GM08714 (cell line): Measurements from ENCODE around the gene MYCBPAP.

Experiments
- H3K4me3 ChIP-seq: fragments of 200-500 bp; sonication (Bioruptor generic); 2 replicates; pipeline ENCODE4 v1.5.1; 2014; ENCODE audit warnings: mild to moderate bottlenecking, low read length, inconsistent platforms
- ZNF274 ChIP-seq: IDR thresholded peaks from 2 replicates; pipeline ENCODE4 v1.6.1; 2012; ENCODE audit warnings: mild to moderate bottlenecking, low read depth, low read length

MYCBPAP gene

DNA sequence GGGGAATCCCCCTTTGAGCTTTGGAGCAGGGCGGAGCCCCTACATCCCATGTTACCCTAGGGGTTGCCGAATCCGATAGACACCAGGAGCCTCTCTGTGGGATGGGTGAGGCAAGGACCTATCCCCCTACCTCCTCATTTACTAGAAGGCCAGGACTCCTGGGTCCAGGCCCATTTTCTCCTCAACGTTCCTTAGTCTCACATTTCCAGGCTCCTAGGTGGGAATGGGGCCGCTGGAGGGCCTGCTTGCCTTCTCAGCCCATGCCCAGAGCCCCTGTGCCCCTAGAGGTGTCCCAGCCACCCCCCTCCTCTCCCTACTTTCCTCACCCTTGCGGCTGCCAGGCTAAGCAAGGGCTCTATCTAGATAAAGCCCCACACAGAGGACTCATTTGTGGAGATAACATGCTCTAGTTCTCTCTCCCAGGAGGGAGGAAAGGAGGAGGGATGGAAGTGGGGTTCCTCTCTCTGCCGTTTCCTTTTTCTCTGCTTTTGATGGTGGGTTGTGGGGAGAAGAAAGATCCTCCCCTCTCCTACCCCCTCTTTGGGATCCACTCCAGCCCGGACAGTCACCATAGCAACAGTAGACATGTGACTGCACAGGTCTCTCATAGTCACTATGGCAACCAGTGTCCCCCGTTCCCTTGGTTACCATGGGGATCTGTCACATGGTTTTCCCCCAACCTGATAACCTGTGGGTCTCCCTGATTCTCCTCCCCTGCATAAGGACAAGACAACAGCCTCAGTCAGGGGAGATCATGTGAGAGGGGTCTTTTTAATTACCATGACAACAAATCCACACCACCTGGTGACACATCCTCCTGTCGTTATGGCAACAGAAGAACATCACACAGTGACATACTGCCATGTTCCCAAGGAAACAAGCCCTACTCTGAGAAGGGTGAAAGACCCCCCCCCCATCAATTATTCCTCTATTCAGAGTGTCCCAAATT, 57.4 kb downstream of the MYCBPAP start:
- no peak overlapping the region for H3K4me3 ChIP-seq
- no peak for TF ChIP-seq ZNF274

DNA sequence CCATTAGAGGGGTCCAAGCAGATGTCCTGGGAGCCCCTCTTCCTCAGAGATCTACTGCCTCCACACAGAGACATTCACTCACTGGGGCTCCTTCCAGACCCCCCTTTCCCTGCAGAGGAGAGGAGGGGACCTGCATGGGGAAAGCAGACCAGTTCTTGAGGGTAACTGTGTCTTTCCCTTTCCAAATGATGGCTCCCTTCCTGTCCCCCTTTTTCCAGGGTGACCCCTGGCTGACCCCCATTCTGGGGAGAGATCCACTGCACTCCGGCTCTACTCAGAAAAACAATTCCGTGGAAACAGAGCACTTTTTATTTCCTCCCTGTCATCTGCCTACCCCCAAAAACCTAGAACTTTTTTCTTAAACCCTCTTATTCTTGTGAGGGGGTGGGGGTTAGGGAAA, 58.6 kb downstream of the MYCBPAP start:
- TF ChIP-seq ZNF274, result no peak
- H3K4me3 ChIP-seq, result no peak overlapping the region

GRCh38 chr17:50568659-50569058, 60.4 kb downstream of the MYCBPAP start:
- TF ChIP-seq ZNF274, result no peak
- H3K4me3 ChIP-seq, result no peak overlapping the region

- no peak overlapping the region for H3K4me3 ChIP-seq
- no peak for TF ChIP-seq ZNF274
Measured at GRCh38 chr17:50569592-50569991, 61.4 kb downstream of the MYCBPAP start.

GRCh38 chr17:50570032-50570431, 61.8 kb downstream of the MYCBPAP start:
- no peak for TF ChIP-seq ZNF274

DNA sequence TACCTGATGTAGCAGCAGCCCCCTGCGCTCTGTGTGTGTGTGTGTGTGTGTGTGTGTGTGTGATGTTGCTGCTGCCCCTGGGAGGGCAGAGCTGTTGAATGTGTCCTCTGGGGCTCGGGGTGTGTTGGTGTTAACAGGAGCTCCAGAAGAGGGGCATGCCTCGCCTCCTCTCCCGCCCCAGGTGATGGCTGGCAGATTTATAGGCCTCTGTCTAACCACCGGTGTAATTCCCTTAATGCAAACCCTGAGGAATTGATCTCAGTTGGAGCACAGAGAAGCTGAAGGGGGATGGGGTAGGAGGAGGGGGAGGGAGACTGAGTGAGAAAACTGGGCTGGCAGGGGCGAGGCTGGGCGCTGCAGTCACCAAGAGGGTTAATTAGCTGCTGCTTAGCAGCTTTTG, 62.3 kb downstream of the MYCBPAP start:
- TF ChIP-seq ZNF274, result no peak
- no peak overlapping the region for H3K4me3 ChIP-seq

More at GRCh38 chr17:50570032-50570431, 61.8 kb downstream of the MYCBPAP start:
- H3K4me3 ChIP-seq, result no peak overlapping the region

GRCh38 chr17:50571681-50572080, 63.4 kb downstream of the MYCBPAP start:
- H3K4me3 ChIP-seq, result no peak overlapping the region
- no peak for TF ChIP-seq ZNF274

DNA sequence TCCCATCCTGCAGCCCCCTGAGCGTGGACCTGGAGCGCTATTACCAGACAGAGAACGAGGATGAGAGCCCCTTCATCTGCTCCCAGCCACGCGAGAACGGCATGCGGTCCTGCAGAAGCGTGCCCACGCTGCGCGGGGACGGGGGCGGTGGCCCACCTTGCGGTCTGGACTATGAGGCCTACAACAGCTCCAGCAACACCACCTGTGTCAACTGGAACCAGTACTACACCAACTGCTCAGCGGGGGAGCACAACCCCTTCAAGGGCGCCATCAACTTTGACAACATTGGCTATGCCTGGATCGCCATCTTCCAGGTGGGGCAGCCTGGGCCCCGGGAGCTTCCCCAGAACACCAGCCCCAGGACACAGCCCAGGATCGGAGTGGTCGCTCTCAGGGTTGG, 64.3 kb downstream of the MYCBPAP start:
- no peak for TF ChIP-seq ZNF274
- H3K4me3 ChIP-seq, result no peak overlapping the region

GRCh38 chr17:50573866-50574611, 65.8 kb downstream of the MYCBPAP start:
- no peak for TF ChIP-seq ZNF274
- H3K4me3 ChIP-seq, result no peak overlapping the region

DNA sequence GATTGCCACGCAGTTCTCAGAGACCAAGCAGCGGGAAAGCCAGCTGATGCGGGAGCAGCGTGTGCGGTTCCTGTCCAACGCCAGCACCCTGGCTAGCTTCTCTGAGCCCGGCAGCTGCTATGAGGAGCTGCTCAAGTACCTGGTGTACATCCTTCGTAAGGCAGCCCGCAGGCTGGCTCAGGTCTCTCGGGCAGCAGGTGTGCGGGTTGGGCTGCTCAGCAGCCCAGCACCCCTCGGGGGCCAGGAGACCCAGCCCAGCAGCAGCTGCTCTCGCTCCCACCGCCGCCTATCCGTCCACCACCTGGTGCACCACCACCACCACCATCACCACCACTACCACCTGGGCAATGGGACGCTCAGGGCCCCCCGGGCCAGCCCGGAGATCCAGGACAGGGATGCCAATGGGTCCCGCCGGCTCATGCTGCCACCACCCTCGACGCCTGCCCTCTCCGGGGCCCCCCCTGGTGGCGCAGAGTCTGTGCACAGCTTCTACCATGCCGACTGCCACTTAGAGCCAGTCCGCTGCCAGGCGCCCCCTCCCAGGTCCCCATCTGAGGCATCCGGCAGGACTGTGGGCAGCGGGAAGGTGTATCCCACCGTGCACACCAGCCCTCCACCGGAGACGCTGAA, 67.5 kb downstream of the MYCBPAP start:
- TF ChIP-seq ZNF274, result no peak
- no peak overlapping the region for H3K4me3 ChIP-seq

- TF ChIP-seq ZNF274, result no peak
- no peak overlapping the region for H3K4me3 ChIP-seq
Measured at GRCh38 chr17:50576864-50577263, 68.6 kb downstream of the MYCBPAP start.

DNA sequence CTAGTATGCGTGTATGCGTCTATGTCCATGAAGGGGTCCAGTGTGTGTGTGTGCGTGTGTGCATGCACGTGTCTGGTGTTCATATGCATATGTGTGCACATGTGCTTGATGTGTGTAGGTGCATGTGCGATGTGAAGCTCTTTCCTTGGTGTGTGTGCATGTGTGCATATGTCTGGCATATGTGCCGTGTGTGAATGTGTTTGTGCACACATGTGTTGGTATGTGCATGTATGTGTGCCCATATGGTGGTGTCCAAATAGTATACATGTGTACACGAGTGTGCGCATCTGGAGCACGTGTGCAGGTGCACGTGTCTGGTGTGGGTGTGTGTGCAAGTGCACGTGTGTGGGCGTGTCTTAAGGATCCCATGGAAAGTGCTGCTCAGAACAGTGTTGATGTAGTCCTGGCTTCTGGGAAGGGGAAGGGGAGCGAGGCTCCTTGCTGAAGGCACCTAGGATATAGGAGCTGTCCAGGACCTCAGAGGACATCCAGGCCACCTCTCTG, 69.3 kb downstream of the MYCBPAP start:
- H3K4me3 ChIP-seq, result no peak overlapping the region

GRCh38 chr17:50578173-50578572, 69.9 kb downstream of the MYCBPAP start:
- no peak for TF ChIP-seq ZNF274
- H3K4me3 ChIP-seq, result no peak overlapping the region

More for the DNA sequence above, 69.3 kb downstream of the MYCBPAP start:
- no peak for TF ChIP-seq ZNF274

DNA sequence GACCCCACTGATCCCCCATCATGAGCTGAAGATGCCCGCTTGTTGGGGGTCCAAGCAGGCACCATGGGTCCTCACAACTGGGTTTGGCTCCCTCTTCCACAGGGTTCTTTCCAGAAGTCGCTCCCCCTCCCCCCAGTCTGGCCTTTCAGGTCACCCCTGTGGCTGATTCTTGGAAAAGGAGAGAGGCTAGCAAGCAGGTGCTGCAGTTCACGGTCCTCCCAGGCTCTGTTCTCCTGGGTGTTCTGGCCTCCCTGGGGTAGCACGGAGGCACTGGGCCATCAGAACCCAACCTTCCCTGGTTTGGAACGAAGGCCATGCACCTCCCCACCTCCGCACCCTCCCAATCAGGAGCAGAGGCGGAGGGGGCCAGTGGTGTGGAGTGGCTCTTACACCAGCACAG, 71.2 kb downstream of the MYCBPAP start:
- TF ChIP-seq ZNF274, result no peak
- H3K4me3 ChIP-seq, result no peak overlapping the region
